Measurements from ENCODE around the gene NLRC5.
"Not testable (repeated sequence)": the region's sequence is repeated elsewhere in the genome, so short reads cannot be mapped to it uniquely, and the experiment has no call there.

The NLRC5 gene

GRCh38 chr16:56960681-56961281 is 28.6 kb upstream of the NLRC5 start:
- no peak for DNase-seq (ENCODE audit: low read depth in 2 of 2)

- DNase-seq (ENCODE audit: low read depth in 2 of 2): no peak
These were observed 28.0 kb upstream of the NLRC5 start for GRCh38 chr16:56961386-56961785.

- DNase-seq (ENCODE audit: low read depth in 2 of 2): no peak
These were observed 27.5 kb upstream of the NLRC5 start, which contains the start of gene CETP for GRCh38 chr16:56961851-56962281. Gene CETP, plus strand, starts transcription at chr16:56961950. Its CDS starts 30 bp downstream, at chr16:56961980.

- DNase-seq (ENCODE audit: low read depth in 2 of 2): peak; percentile 84 to 87
These were observed 24.9 kb upstream of the NLRC5 start for GRCh38 chr16:56964243-56965148.

GRCh38 chr16:56965149-56966092 is 23.9 kb upstream of the NLRC5 start:
- no peak for DNase-seq (ENCODE audit: low read depth in 2 of 2)

- DNase-seq (ENCODE audit: low read depth in 2 of 2): no peak
These were observed 23.3 kb upstream of the NLRC5 start for GRCh38 chr16:56966093-56966475.

GRCh38 chr16:56967733-56968132 is 21.6 kb upstream of the NLRC5 start:
- DNase-seq (ENCODE audit: low read depth in 2 of 2): no peak

GRCh38 chr16:56969769-56970168 is 19.6 kb upstream of the NLRC5 start:
- DNase-seq (ENCODE audit: low read depth in 2 of 2): no peak

GRCh38 chr16:56970934-56971767 is 18.2 kb upstream of the NLRC5 start:
- no peak for DNase-seq (ENCODE audit: low read depth in 2 of 2)

- no peak for DNase-seq (ENCODE audit: low read depth in 2 of 2)
These were observed 17.7 kb upstream of the NLRC5 start for GRCh38 chr16:56971768-56972043.

- DNase-seq (ENCODE audit: low read depth in 2 of 2): no peak
These were observed 16.7 kb upstream of the NLRC5 start for GRCh38 chr16:56972403-56973293.

- no peak for DNase-seq (ENCODE audit: low read depth in 2 of 2)
These were observed 16.1 kb upstream of the NLRC5 start for GRCh38 chr16:56973294-56973689.

GRCh38 chr16:56973899-56974298 is 15.5 kb upstream of the NLRC5 start:
- not testable (repeated sequence) for DNase-seq (ENCODE audit: low read depth in 2 of 2)

GRCh38 chr16:56974549-56975300 is 14.6 kb upstream of the NLRC5 start:
- DNase-seq (ENCODE audit: low read depth in 2 of 2): no peak

GRCh38 chr16:56975714-56976113 is 13.6 kb upstream of the NLRC5 start:
- no peak for DNase-seq (ENCODE audit: low read depth in 2 of 2)

GRCh38 chr16:56977216-56977615 is 12.1 kb upstream of the NLRC5 start:
- DNase-seq (ENCODE audit: low read depth in 2 of 2): no peak

- DNase-seq (ENCODE audit: low read depth in 2 of 2): no peak
These were observed 11.4 kb upstream of the NLRC5 start for GRCh38 chr16:56977823-56978430.

GRCh38 chr16:56980201-56980535 is 9.2 kb upstream of the NLRC5 start:
- DNase-seq (ENCODE audit: low read depth in 2 of 2): no peak

All from stimulated activated CD8-positive, alpha-beta memory T cell treated with anti-CD3 and anti-CD28 coated beads, Interleukin-15, amount 100 ng/mL, for 48 hours (primary cell).